Stimulated activated CD4-positive, alpha-beta T cell treated with anti-CD3 and anti-CD28 coated beads, Interleukin-15, amount 100 ng/mL, for 48 hours (primary cell): ENCODE measurements around the gene USPL1.

ENCODE experiments used
- DNase-seq, 2 donors: peaks; one replicate each; pipeline ENCODE4 v3.0.0-alpha.2; 2020; ENCODE audit warnings: low read depth in 2 of 2

USPL1 gene

GRCh38 chr13:30656178-30656577 is 38.5 kb downstream of the USPL1 start:
- no peak for DNase-seq

- DNase-seq, result no peak
Measured at GRCh38 chr13:30659980-30660379, 42.3 kb downstream of the USPL1 start.

GRCh38 chr13:30660796-30661195 is 43.1 kb downstream of the USPL1 start:
- DNase-seq, result no peak

GRCh38 chr13:30664689-30665275 is 47.1 kb downstream of the USPL1 start:
- no peak for DNase-seq

GRCh38 chr13:30665638-30666037 is 47.9 kb downstream of the USPL1 start:
- no peak for DNase-seq

- no peak for DNase-seq
Measured at GRCh38 chr13:30666113-30666512, 48.4 kb downstream of the USPL1 start.

- no peak for DNase-seq
Measured at GRCh38 chr13:30667014-30667413, 49.3 kb downstream of the USPL1 start.

- no peak for DNase-seq
Measured at GRCh38 chr13:30668312-30668711, 50.6 kb downstream of the USPL1 start.

- no peak for DNase-seq
Measured at GRCh38 chr13:30671271-30671815, 53.6 kb downstream of the USPL1 start.

GRCh38 chr13:30673669-30674521 is 56.2 kb downstream of the USPL1 start:
- DNase-seq, result peak; percentile 83 to 84

- DNase-seq, result no peak
Measured at GRCh38 chr13:30675717-30676116, 58.0 kb downstream of the USPL1 start.

GRCh38 chr13:30676672-30677071 is 59.0 kb downstream of the USPL1 start:
- no peak for DNase-seq

GRCh38 chr13:30679483-30680330 is 62.0 kb downstream of the USPL1 start:
- DNase-seq, result no peak

GRCh38 chr13:30681843-30682242 is 64.1 kb downstream of the USPL1 start:
- no peak for DNase-seq

- DNase-seq, result no peak
Measured at GRCh38 chr13:30685320-30685859, 67.7 kb downstream of the USPL1 start.

GRCh38 chr13:30685987-30686386 is 68.3 kb downstream of the USPL1 start:
- no peak for DNase-seq

- DNase-seq, result no peak
Measured at GRCh38 chr13:30687601-30688000, 69.9 kb downstream of the USPL1 start.

GRCh38 chr13:30689752-30690151 is 72.0 kb downstream of the USPL1 start:
- DNase-seq, result no peak

GRCh38 chr13:30690282-30691188 is 72.8 kb downstream of the USPL1 start:
- no peak for DNase-seq

- DNase-seq, result no peak
Measured at GRCh38 chr13:30692113-30692512, 74.4 kb downstream of the USPL1 start.
